Measurements from ENCODE around the gene ZBP1.
A peak's percentile ranks its signal among the peaks of the same experiment; 100 is the strongest.
"Not testable (repeated sequence)": the region's sequence is repeated elsewhere in the genome, so short reads cannot be mapped to it uniquely, and the experiment has no call there.

The ZBP1 gene

GRCh38 chr20:57647006-57647932, 27.0 kb upstream of the ZBP1 start:
- DNase-seq (ENCODE audit: low read depth in 2 of 2) = no peak

DNA sequence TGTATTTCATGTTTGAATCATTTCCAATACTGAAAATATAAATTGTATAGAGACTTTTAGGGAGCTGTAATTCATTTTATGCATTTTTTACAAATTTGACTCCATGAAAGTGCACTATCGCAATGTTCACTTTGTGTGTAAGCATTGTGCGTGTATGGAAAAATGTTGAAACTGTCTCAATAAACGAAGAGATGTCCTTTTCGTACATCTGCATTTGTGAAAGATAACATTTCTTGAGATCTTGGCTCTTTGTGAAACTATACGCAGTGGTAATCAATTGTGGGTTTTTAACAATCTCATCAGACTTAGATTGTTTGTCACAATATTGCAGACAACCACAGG, 18.6 kb upstream of the ZBP1 start:
- no peak for DNase-seq (ENCODE audit: low read depth in 2 of 2)

DNA sequence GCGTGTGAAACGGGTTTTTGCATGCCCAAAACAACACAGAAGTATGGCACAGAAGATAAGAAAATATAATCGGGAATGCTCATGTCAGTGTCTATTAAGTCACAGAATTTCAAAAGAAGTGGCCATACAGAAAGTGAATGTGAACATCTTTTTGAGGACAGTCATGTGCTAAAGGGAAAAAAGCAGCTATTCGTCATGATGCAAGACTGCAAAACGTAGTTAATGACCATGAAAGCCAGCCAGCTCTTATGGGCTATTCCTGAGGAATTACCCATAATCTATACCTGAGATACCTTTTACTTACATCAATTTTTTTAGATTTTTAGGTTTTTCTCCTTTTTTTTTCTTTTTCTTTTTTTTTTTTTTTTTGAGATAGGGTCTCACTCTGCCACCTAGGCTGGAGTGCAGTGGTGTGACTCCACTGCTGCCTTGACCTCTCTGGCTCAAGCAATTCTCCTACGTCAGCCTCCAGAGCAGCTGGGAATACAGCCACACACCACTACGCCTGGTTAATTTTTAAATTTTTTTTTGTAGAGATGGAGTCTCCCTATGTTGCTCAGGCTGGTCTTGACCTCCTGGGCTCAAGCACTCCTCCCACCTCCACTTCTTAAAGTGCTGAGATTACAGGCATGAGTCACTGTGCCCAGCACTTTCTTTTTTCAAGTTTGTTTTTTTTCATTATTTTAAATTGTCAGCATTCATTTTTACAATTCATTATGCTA, 18.1 kb upstream of the ZBP1 start:
- DNase-seq (ENCODE audit: low read depth in 2 of 2) = no peak

DNA sequence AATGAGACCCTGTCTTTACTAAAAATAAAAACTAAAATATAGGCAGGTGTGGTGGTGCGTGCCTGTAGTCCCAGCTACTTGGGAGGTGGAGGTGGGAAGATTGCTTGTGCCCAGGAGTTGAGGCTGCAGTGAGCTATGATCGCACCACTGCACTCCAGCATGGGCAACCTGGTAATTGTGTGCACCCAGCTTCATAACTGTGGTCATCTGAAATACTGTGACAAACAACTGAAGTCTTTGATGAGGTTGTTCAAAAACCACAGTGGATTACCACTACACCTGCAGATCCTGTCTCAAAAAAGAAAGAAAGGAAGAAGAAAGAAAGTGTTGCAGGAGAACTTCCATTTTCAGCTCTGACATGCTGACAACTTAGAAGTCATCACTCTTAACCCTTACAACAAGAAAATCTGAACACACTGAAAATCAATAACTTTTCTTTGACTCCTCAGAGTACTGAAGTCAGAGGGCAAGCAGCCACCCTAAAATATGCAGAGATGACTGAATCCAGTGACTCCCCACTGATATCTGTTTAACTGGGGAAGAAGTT, 13.8 kb upstream of the ZBP1 start:
- no peak for DNase-seq (ENCODE audit: low read depth in 2 of 2)

DNA sequence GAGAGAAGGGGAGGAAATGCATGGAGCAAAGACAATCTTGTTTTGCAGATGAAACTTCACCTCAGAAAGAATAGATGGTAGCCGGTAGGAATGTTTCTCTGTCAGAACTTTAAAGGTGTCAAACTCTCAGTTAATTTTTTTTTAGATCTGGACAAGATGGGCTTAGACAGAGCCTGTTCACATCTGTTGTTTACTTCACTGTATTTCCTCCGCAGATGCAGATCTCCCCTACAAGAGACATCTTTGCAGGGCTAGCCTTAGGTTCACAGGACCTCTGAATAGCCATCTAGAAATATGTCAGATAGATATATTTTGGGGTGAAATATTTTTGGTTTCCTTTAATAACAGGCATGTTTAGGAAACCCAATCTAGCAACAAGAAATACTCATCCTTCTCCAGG, 12.1 kb upstream of the ZBP1 start:
- no peak for DNase-seq (ENCODE audit: low read depth in 2 of 2)

GRCh38 chr20:57630061-57630460, 9.8 kb upstream of the ZBP1 start:
- no peak for DNase-seq (ENCODE audit: low read depth in 2 of 2)

GRCh38 chr20:57629491-57629901, 9.3 kb upstream of the ZBP1 start:
- DNase-seq (ENCODE audit: low read depth in 2 of 2) = not testable (repeated sequence)

- DNase-seq (ENCODE audit: low read depth in 2 of 2) = not testable (repeated sequence)
Measured at GRCh38 chr20:57628962-57629308, 8.7 kb upstream of the ZBP1 start.

GRCh38 chr20:57628047-57628961, 8.1 kb upstream of the ZBP1 start:
- DNase-seq (ENCODE audit: low read depth in 2 of 2) = no peak

DNA sequence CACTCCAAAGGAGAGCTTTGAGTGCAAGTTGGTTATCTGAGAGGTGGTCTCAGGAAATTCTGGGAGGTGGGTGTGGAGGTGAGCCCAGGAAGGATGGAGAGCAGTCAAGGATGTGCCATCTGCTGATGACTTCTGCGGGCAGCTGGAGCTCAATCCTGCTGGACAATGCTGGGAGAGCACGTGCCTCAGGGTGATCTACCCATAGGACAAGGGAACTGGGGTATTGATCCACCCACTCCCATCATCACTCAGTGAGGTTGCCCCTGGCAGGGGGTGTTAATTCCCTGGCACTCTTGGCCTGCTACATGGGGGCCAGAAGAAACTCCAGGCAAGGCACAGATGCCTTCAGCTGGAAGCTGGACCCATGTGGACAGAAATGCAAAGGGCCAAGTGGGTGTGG, 7.1 kb upstream of the ZBP1 start:
- DNase-seq (ENCODE audit: low read depth in 2 of 2) = no peak

DNA sequence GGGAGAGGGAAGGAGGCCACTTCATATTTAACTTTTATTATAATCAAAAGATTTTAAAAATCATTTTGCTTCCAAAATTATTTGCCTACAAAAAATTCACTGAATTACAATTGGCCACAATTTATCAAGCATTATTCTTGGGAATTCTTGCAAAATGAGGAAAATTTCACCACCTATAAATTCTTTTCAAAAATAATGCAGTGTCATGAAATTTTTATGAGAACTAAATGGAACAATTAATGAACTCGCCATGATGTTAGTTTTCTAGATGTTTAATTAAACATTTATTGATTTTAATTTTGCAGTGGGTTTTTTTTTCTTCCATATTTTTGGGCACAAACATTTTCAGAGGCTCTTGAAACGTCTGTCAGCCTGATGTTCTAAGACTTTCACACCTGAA, 5.8 kb upstream of the ZBP1 start:
- DNase-seq (ENCODE audit: low read depth in 2 of 2) = no peak

DNA sequence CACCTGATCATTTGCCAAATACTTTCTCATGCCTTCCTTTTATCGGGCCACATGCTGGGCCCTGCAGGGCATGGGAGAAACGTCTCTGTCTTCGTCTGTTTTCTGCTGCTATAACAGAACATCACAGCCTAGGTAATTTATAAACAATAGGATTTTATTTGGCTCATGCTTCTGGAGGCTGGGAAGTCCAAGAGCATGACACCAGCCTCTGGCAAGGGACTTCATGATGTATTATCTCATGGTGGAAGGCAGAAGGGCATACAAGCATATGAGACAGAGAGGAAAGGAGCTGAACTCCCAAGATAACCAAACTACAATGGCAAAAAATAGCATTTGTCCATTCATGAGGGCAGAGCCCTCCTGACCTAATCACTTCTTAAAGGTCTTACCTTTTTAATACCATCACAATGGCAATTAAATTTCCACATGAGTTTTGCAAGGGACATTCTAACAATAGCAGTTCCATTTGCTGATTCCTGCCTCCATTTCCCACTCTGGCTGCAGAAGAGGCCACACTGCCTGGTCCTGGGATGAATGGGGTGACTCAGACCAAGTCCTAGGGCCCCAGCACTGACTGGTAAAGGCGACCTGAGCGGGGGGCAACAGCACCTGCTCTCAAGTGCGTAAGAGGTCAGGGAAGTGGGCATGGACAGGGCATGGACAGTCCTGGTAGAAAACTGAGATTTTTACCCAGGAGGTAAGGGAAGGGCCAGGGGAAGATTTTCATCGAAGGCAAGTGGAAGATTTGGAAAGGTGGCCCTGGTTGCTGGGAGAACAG, 5.1 kb upstream of the ZBP1 start:
- no peak for DNase-seq (ENCODE audit: low read depth in 2 of 2)

GRCh38 chr20:57624124-57624523, 3.9 kb upstream of the ZBP1 start:
- no peak for DNase-seq (ENCODE audit: low read depth in 2 of 2)

DNA sequence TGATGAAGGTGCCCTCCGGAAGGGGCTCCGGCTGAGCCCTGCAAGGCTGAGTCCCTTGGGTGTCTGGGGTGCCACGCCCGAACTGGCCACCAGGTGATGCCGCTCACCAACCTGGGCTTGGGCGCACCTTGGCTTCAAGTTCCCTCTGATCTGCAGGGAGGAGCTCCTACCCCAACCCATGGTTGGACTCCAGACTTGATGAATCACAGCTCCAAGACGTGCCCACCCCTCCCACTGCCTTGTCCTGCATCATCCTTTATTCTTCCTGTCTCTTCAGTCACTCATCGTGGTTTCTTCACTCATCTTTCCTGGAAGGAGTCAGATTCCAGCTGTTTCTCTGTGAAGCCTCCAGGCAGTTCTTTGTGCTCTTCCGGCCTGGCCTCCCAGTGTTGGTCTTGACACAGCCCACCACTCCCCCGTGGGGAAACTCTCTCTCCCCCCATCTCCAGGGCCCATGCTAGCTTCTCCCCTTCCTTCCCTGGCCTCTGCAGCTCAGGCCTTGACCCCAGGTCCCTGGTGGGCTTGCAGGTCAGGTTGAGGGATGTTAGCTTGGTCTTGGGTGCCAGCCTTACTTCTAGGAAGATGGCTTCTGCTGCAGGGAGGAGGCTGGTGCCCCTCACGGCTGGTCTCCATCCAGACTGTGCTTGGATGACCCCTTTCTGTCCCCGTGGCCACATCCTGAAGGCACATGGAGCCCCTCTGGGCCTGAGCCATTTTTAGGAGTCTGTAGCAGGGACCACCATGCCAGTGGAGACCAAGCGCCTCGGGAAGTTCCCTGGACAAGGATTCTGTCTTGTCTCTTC, 2.6 kb upstream of the ZBP1 start:
- peak in 1 of 2 donors; percentile 52 for DNase-seq (ENCODE audit: low read depth in 2 of 2)

DNA sequence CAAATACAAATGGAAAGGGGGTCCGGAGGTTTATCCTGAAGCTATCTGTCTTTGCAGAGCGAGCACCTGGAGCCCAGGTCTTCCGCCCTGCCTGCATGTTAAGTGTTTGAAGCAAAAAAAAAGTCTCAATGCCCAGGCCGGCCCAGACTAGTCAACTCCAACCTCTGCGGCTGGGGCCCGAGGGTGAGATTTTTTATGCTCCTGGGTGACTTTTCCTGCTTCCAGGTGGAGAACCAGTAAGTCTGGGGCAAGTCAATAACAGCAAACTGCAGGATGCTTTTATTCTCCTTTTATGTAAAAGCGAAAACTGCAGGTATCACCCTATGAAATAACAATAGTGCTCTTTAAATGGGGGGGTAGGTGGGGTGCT, 2.0 kb upstream of the ZBP1 start:
- no peak for DNase-seq (ENCODE audit: low read depth in 2 of 2)

DNA sequence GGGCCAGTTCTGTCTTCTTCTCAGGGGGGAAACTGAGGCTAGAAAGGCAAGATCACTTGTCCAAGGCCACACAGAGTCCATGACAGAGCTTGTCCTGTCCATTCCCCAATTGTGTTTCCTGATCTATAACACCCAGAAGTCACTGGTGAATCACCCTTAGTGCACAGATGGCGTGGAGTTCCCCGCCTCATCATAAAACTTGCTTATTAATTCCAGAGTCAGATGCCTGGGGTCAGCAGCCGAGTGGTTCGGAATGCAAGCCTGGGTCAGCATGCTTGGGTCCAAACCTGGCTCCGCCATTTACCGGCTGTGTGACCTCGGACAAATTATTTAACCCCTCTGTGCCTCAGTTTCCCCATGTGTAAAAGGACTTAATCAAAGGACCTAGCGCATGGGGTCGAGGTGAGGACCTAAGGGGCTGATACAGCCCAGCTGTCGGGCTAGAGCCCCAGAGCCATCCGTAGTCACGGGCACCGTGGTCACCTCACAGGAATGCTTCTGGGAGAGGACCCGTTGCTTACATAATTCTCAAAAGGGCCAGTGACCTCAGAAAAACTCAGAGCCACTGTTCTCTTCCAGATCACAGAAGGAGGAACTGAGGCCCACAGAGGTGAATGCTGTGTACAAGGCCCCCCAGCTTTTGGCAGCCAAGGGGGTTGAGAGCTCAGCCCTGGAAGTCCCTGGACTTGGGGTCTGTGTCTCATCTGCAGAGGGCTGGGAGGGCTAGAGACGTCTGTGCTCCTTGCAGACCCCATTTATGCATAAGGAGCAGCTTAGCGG, 1.4 kb upstream of the ZBP1 start:
- DNase-seq (ENCODE audit: low read depth in 2 of 2) = no peak

DNA sequence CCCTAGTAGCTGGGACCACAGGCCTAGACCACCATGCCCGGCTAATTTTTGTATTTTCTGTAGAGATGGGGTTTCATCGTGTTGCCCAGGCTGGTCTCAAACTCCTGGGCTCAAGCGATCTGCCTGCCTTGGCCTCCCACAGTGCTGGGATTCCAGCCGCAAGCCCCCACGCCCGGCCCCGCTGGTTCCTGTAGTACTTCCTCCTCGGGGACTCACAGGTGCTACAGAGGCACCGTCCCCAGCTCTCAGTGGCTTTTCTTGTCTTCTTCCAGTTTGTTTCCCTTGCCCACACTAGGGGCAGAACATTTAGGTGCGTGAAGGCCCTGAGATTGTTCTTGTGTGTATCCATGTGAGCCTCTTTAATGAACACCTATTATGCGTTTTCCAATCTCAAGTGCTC, 773 bp upstream of the ZBP1 start:
- DNase-seq (ENCODE audit: low read depth in 2 of 2) = no peak

DNA sequence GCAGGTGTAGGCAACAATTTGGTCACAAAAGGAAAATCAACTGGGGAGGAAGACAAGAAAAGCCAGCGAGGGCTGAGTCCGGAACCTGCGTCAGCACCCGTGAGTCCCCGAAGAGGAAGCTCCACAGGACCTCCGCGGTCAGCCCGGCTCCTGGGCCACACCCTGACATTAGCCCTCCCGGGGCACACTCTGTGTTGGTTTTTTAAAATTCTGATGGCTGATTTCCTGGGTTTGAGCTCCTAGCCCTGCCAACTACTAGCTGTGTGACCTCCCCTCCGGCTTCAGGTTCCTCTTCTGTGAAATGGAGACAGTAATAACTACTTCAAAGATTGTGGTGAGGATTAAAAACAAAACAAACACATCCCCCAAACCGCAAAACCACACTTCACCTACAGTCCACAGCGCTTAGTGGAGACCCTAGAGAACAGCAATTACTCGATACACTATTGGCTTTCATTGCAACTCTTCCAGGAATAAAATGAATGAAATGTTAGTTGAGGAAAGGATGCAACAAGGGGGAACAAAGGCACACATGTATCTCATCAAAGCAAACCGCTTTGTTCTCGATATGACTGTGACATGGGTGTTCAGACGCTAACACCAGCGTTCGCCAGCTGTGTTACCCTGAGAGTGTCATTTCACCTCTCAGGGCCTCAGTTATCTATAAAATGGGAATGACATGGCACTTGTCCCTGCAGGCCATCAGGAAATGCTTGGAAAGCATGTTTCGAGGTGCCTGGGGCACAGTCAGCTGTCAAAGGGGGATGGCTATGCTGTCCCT, 985 bp downstream of the ZBP1 start:
- peak in 1 of 2 donors; percentile 49 for DNase-seq (ENCODE audit: low read depth in 2 of 2)

DNA sequence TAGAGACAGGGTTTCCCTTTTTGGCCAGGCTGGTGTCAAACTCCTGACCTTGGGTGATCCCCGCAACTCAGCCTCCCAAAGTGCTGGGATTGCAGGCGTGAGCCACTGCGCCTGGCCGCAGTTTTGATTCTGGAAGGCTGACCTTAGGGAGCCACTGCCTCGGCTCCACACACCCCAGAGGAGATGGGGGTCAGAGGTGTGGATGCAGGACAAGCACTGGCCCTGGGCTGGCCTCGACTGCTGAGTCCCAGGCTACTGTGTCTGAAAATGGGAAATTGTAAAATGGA, 1.5 kb downstream of the ZBP1 start:
- DNase-seq (ENCODE audit: low read depth in 2 of 2) = no peak

Measured in stimulated activated CD8-positive, alpha-beta memory T cell treated with anti-CD3 and anti-CD28 coated beads, Interleukin-2, amount 100 ng/mL, for 1 hour (primary cell).